Measurements from ENCODE around the gene GOPC. TPM values are rescaled to one million over a fixed set of nuclear protein-coding genes. Genes with fewer than 3 reads are reported as not detected.

GOPC gene
- polyA plus RNA-seq, 1 donor from 2014 or later = 69.2 TPM

DNA sequence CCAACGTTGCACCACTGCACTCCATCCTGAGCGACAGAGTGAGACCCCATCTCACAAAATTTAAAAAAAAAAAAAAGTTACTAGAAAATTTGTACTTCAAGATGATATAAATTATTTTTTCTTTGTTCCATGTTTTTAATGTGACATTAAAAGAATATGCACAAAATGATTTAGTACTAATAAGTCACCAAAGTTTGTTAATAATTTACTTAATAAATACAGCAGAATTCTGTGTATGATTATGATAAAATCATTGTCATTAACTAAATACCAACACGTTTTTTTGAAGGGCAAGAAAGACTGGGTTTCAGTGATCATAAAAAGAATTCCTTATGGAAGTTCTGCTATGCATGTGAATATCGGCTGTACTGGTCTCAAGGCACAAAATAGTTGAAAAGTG, 28.1 kb downstream of the GOPC start:
- TF ChIP-seq RAD21 (conservative IDR thresholded peaks at IDR 0.05) = no peak
- no peak for TF ChIP-seq SMC3 (conservative IDR thresholded peaks at IDR 0.05; ENCODE audit: poor library complexity)
- TF ChIP-seq EP300 (conservative IDR thresholded peaks at IDR 0.05; ENCODE audit: poor library complexity, severe bottlenecking) = no peak
- no peak for TF ChIP-seq EZH2 (IDR thresholded peaks at IDR 0.05; ENCODE audit: borderline replicate concordance, insufficient read depth, low read length, poor library complexity, severe bottlenecking)
- no peak for TF ChIP-seq MXI1 (conservative IDR thresholded peaks at IDR 0.05; ENCODE audit: poor library complexity, severe bottlenecking)
- TF ChIP-seq, protein P1, sequence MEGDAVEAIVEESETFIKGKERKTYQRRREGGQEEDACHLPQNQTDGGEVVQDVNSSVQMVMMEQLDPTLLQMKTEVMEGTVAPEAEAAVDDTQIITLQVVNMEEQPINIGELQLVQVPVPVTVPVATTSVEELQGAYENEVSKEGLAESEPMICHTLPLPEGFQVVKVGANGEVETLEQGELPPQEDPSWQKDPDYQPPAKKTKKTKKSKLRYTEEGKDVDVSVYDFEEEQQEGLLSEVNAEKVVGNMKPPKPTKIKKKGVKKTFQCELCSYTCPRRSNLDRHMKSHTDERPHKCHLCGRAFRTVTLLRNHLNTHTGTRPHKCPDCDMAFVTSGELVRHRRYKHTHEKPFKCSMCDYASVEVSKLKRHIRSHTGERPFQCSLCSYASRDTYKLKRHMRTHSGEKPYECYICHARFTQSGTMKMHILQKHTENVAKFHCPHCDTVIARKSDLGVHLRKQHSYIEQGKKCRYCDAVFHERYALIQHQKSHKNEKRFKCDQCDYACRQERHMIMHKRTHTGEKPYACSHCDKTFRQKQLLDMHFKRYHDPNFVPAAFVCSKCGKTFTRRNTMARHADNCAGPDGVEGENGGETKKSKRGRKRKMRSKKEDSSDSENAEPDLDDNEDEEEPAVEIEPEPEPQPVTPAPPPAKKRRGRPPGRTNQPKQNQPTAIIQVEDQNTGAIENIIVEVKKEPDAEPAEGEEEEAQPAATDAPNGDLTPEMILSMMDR (IDR thresholded peaks at IDR 0.05; ENCODE audit: poor library complexity, severe bottlenecking) = no peak
- TF ChIP-seq POLR2AphosphoS5 (IDR thresholded peaks at IDR 0.05) = no peak
- TF ChIP-seq, protein P2, sequence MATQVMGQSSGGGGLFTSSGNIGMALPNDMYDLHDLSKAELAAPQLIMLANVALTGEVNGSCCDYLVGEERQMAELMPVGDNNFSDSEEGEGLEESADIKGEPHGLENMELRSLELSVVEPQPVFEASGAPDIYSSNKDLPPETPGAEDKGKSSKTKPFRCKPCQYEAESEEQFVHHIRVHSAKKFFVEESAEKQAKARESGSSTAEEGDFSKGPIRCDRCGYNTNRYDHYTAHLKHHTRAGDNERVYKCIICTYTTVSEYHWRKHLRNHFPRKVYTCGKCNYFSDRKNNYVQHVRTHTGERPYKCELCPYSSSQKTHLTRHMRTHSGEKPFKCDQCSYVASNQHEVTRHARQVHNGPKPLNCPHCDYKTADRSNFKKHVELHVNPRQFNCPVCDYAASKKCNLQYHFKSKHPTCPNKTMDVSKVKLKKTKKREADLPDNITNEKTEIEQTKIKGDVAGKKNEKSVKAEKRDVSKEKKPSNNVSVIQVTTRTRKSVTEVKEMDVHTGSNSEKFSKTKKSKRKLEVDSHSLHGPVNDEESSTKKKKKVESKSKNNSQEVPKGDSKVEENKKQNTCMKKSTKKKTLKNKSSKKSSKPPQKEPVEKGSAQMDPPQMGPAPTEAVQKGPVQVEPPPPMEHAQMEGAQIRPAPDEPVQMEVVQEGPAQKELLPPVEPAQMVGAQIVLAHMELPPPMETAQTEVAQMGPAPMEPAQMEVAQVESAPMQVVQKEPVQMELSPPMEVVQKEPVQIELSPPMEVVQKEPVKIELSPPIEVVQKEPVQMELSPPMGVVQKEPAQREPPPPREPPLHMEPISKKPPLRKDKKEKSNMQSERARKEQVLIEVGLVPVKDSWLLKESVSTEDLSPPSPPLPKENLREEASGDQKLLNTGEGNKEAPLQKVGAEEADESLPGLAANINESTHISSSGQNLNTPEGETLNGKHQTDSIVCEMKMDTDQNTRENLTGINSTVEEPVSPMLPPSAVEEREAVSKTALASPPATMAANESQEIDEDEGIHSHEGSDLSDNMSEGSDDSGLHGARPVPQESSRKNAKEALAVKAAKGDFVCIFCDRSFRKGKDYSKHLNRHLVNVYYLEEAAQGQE (IDR thresholded peaks at IDR 0.05; ENCODE audit: borderline replicate concordance) = no peak
- TF ChIP-seq TAF1 (IDR thresholded peaks at IDR 0.05; ENCODE audit: low read depth) = no peak
- H2AFZ ChIP-seq (ENCODE audit: low read depth, low read length) = no peak overlapping the region
- H3F3A ChIP-seq (ENCODE audit: insufficient read depth, low read length, poor library complexity, severe bottlenecking) = no peaks in the 10 kb centered on the region
- no peaks in the 10 kb centered on the region for H4K20me1 ChIP-seq (ENCODE audit: insufficient read depth)
- no peaks in the 10 kb centered on the region for H3K9me3 ChIP-seq (ENCODE audit: low read length)
- no peak overlapping the region for H3K27ac ChIP-seq (ENCODE audit: low read length)
- H3K9ac ChIP-seq (ENCODE audit: low read length) = no peak overlapping the region
- no peak overlapping the region for H3K4me2 ChIP-seq (ENCODE audit: low read length)
- no peak overlapping the region for H3K4me3 ChIP-seq (ENCODE audit: low read length)
- no peaks in the 10 kb centered on the region for H3K79me2 ChIP-seq (replicated peaks; ENCODE audit: insufficient read depth, low read length)
- H3K36me3 ChIP-seq (ENCODE audit: insufficient read depth, low read length) = peaks cover 8% of the 10 kb centered on the region
- no peaks in the 10 kb centered on the region for H3K27me3 ChIP-seq (ENCODE audit: insufficient read depth, low read depth, low read length)
- H3K9me2 ChIP-seq (ENCODE audit: insufficient read depth, low read length) = no peaks in the 10 kb centered on the region

DNA sequence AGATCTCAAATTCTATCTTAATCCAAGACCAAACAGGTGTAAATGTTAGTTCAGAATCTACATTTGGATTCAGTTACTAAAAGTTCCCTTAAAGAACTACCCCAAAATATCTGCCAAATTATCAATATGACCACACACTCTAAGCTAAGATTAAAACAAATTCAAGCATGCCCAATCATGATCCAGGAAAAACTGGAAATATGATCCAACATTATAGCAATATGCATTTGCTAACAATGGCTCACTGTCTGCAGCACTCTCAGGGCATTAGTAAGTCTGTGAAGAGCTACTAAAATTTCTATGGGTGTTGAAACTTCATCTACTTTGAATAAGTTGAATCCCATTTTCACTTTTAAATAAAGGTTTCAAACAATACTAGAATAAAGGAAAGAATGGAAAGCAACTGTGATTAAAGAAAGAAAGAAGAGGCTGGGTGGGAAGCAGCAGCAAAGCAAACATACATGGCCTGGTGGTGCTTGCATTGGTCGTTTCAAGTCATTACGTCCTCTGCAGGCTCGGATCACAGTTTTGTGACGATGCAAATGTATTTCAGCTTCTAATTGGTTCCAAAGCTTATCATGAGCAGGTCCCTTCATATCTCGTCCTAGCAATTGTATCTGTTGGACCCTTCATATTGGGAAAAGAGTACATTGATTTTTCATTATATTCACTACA, 29.2 kb downstream of the GOPC start:
- peaks cover 6% of the 10 kb centered on the region for H3K36me3 ChIP-seq (ENCODE audit: insufficient read depth, low read length)
- TF ChIP-seq TAF1 (IDR thresholded peaks at IDR 0.05; ENCODE audit: low read depth) (no peak), MXI1 (conservative IDR thresholded peaks at IDR 0.05; ENCODE audit: poor library complexity, severe bottlenecking) (no peak), RAD21 (conservative IDR thresholded peaks at IDR 0.05) (no peak), EZH2 (IDR thresholded peaks at IDR 0.05; ENCODE audit: borderline replicate concordance, insufficient read depth, low read length, poor library complexity, severe bottlenecking) (no peak), EP300 (conservative IDR thresholded peaks at IDR 0.05; ENCODE audit: poor library complexity, severe bottlenecking) (no peak), SMC3 (conservative IDR thresholded peaks at IDR 0.05; ENCODE audit: poor library complexity) (no peak), POLR2AphosphoS5 (IDR thresholded peaks at IDR 0.05) (no peak)
- TF ChIP-seq, protein P1 (IDR thresholded peaks at IDR 0.05; ENCODE audit: poor library complexity, severe bottlenecking) = no peak
- TF ChIP-seq, protein P2 (IDR thresholded peaks at IDR 0.05; ENCODE audit: borderline replicate concordance) = no peak

More for the DNA sequence above, 29.2 kb downstream of the GOPC start:
- Histone ChIP-seq H3K4me3 (ENCODE audit: low read length) (no peak overlapping the region), H4K20me1 (ENCODE audit: insufficient read depth) (no peaks in the 10 kb centered on the region), H3K4me2 (ENCODE audit: low read length) (no peak overlapping the region), H2AFZ (ENCODE audit: low read depth, low read length) (no peak overlapping the region), H3K27ac (ENCODE audit: low read length) (no peak overlapping the region), H3K27me3 (ENCODE audit: insufficient read depth, low read depth, low read length) (no peaks in the 10 kb centered on the region), H3F3A (ENCODE audit: insufficient read depth, low read length, poor library complexity, severe bottlenecking) (no peaks in the 10 kb centered on the region), H3K9me2 (ENCODE audit: insufficient read depth, low read length) (no peaks in the 10 kb centered on the region), H3K9me3 (ENCODE audit: low read length) (no peaks in the 10 kb centered on the region), H3K9ac (ENCODE audit: low read length) (no peak overlapping the region), H3K79me2 (replicated peaks; ENCODE audit: insufficient read depth, low read length) (no peaks in the 10 kb centered on the region)
